ENCODE results near the gene GDF2. TPM values are rescaled to one million over a fixed set of nuclear protein-coding genes. Genes with fewer than 3 reads are reported as not detected.

The GDF2 gene
- total RNA-seq, 4 donors from 2014 or later, result not detected

- Histone ChIP-seq H3K9me3 (no peaks in the 10 kb centered on the region), H3K36me3 (no peaks in the 10 kb centered on the region), H3K4me3 (replicated peaks in 1 of 3) (no peak overlapping the region), H3K27ac (no peak overlapping the region), H3K4me1 (no peaks in the 10 kb centered on the region), H3K27me3 (no peaks in the 10 kb centered on the region)
- intact Hi-C loops (cut with DNase I), result no loop called here
- TF ChIP-seq, protein P1, sequence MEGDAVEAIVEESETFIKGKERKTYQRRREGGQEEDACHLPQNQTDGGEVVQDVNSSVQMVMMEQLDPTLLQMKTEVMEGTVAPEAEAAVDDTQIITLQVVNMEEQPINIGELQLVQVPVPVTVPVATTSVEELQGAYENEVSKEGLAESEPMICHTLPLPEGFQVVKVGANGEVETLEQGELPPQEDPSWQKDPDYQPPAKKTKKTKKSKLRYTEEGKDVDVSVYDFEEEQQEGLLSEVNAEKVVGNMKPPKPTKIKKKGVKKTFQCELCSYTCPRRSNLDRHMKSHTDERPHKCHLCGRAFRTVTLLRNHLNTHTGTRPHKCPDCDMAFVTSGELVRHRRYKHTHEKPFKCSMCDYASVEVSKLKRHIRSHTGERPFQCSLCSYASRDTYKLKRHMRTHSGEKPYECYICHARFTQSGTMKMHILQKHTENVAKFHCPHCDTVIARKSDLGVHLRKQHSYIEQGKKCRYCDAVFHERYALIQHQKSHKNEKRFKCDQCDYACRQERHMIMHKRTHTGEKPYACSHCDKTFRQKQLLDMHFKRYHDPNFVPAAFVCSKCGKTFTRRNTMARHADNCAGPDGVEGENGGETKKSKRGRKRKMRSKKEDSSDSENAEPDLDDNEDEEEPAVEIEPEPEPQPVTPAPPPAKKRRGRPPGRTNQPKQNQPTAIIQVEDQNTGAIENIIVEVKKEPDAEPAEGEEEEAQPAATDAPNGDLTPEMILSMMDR (IDR thresholded peaks at IDR 0.05), result no peak
- TF ChIP-seq POLR2A (IDR thresholded peaks at IDR 0.05), result no peak
- no peak for DNase-seq
- WGBS, 2 donors, result 87 to 98% methylated on average over 8 to 9 of the region's 9 CpGs
Observed at GRCh38 chr10:47283101-47283630, 39.1 kb upstream of the GDF2 start.

- H3K27ac ChIP-seq, result no peak overlapping the region
- H3K27me3 ChIP-seq, result no peaks in the 10 kb centered on the region
- no peaks in the 10 kb centered on the region for H3K36me3 ChIP-seq
- TF ChIP-seq, protein P1 (IDR thresholded peaks at IDR 0.05), result no peak
- no peak for TF ChIP-seq POLR2A (IDR thresholded peaks at IDR 0.05)
- no peak overlapping the region for H3K4me3 ChIP-seq (replicated peaks in 1 of 3)
- no peaks in the 10 kb centered on the region for H3K9me3 ChIP-seq
- intact Hi-C loops (cut with DNase I), result no loop called here
- DNase-seq, result no peak
- no peaks in the 10 kb centered on the region for H3K4me1 ChIP-seq
Observed at GRCh38 chr10:47283848-47284247, 38.4 kb upstream of the GDF2 start.

GRCh38 chr10:47285381-47286115, 36.7 kb upstream of the GDF2 start:
- Histone ChIP-seq H3K4me1 (no peaks in the 10 kb centered on the region), H3K4me3 (replicated peaks in 1 of 3) (no peak overlapping the region), H3K27me3 (no peaks in the 10 kb centered on the region), H3K36me3 (no peaks in the 10 kb centered on the region), H3K27ac (no peak overlapping the region), H3K9me3 (no peaks in the 10 kb centered on the region)
- TF ChIP-seq, protein P1 (IDR thresholded peaks at IDR 0.05), result no peak
- TF ChIP-seq POLR2A (IDR thresholded peaks at IDR 0.05), result no peak
- DNase-seq, result no peak
- intact Hi-C loops (cut with DNase I), result no loop called here
- WGBS, 2 donors, result 77 to 80% methylated on average over 8 of the region's 8 CpGs

GRCh38 chr10:47286116-47286505, 36.1 kb upstream of the GDF2 start:
- Histone ChIP-seq H3K4me1 (no peaks in the 10 kb centered on the region), H3K27me3 (no peaks in the 10 kb centered on the region), H3K9me3 (no peaks in the 10 kb centered on the region), H3K4me3 (replicated peaks in 1 of 3) (no peak overlapping the region), H3K36me3 (no peaks in the 10 kb centered on the region), H3K27ac (no peak overlapping the region)
- DNase-seq, result no peak
- intact Hi-C loops (cut with DNase I), result no loop called here
- WGBS, 2 donors, result 93 to 97% methylated on average over 4 of the region's 4 CpGs
- TF ChIP-seq POLR2A (IDR thresholded peaks at IDR 0.05), result no peak
- TF ChIP-seq, protein P1 (IDR thresholded peaks at IDR 0.05), result no peak

DNA sequence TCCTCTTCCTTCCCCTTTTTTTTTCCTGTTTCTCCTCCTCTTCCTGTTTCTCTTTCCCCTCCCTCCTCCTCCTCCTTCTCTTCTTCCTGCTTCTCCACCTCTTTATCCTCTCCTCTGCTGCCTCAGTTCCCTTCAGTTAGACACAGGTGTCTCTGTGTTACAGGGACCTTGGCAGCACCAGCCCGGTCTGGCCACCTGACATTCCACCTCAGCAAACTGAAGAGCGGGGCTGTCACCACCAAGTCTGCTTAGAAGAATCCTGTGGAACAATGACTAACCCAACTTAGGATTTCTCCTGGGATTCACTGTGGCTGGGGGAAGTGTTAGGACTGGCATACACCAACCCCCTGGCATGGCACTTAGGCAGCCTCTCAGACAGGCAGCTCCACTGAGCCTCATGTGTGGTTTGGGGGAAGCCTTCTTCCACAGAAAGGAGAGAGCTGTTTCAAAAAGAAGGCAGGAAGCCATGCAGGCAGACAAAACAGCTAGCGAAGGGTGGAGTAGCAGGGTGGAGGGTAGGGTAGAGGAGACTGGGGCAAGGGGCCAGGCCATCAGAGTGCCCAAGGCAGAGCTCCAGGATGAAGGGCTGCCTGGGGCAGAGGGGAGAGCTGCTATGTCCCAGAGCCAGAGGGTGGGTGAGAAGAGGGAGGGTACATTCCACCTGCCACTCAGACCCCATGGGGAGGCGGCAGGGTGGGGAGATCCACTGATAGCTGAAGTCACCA, 35.5 kb upstream of the GDF2 start:
- TF ChIP-seq, protein P1 (IDR thresholded peaks at IDR 0.05), result no peak
- TF ChIP-seq POLR2A (IDR thresholded peaks at IDR 0.05), result no peak
- no peaks in the 10 kb centered on the region for H3K36me3 ChIP-seq
- H3K27me3 ChIP-seq, result no peaks in the 10 kb centered on the region
- 87 to 89% methylated on average over 4 of the region's 4 CpGs for WGBS, 2 donors
- DNase-seq, result no peak
- H3K4me3 ChIP-seq (replicated peaks in 1 of 3), result no peak overlapping the region
- no peaks in the 10 kb centered on the region for H3K4me1 ChIP-seq
- no peaks in the 10 kb centered on the region for H3K9me3 ChIP-seq
- no peak overlapping the region for H3K27ac ChIP-seq
- intact Hi-C loops (cut with DNase I), result no loop called here

Data from thyroid gland (tissue), 4 donors.